Esophagus muscularis mucosa (tissue), 3 donors: ENCODE results near the gene VKORC1L1.

Experiments used
- POLR2A ChIP-seq: fragments of 450-650 bp; IDR thresholded peaks from one replicate; pipeline ENCODE4 v1.6.1; 2017; ENCODE audit warnings: antibody characterized with exemption, moderate library complexity, mild to moderate bottlenecking, low read depth
- TF ChIP-seq, protein P1 (sequence below), 3 experiments: fragments of 200-600 bp in 2 of 3; fragments of 450-650 bp in 1 of 3; sonication (generic) in 2 of 3; IDR thresholded peaks; one replicate each; pipeline ENCODE4 v1.5.1; 2017 to 2019; ENCODE audit warnings: antibody characterized with exemption in 3 of 3, mild to moderate bottlenecking in 2 of 3, moderate library complexity in 1 of 3

DNA sequence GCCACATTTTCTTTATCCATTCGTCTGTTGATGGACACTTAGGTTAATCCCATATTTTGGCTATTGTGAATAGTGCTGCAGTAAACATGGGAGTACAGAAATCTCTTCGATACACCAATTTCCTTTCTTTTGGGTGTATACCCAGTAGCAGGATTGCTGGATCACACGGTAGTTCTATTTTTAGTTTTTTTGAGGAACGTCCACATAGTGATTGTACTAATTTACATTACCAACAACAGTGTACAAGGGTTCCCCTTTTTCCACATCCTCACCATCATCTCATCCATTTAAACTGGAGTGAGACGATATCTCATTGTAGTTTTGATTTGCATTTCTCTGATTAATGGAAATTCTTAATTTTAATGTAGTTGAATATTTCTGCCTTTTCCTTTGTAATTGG lies 19.3 kb downstream of the VKORC1L1 start:
- TF ChIP-seq, protein P1, sequence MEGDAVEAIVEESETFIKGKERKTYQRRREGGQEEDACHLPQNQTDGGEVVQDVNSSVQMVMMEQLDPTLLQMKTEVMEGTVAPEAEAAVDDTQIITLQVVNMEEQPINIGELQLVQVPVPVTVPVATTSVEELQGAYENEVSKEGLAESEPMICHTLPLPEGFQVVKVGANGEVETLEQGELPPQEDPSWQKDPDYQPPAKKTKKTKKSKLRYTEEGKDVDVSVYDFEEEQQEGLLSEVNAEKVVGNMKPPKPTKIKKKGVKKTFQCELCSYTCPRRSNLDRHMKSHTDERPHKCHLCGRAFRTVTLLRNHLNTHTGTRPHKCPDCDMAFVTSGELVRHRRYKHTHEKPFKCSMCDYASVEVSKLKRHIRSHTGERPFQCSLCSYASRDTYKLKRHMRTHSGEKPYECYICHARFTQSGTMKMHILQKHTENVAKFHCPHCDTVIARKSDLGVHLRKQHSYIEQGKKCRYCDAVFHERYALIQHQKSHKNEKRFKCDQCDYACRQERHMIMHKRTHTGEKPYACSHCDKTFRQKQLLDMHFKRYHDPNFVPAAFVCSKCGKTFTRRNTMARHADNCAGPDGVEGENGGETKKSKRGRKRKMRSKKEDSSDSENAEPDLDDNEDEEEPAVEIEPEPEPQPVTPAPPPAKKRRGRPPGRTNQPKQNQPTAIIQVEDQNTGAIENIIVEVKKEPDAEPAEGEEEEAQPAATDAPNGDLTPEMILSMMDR (IDR thresholded peaks at IDR 0.05), result no peak
- no peak for TF ChIP-seq POLR2A
